HG03442 (cell line): ENCODE results near the gene GLYAT.

ENCODE experiments used
- ATAC-seq: cut with Tn5 transposase; IDR thresholded peaks from one replicate; pipeline ENCODE4 v1.9.1; 2021; ENCODE audit warnings: mild to moderate bottlenecking, moderate library complexity; ENCODE audit not compliant: unreplicated experiment

Gene GLYAT

GRCh38 chr11:58731819-58732218, at the start of gene GLYAT:
TSS of gene GLYAT (minus strand) at chr11:58731943. CDS start at chr11:58724496, 7,447 bp downstream.
- ATAC-seq: no peak

- no peak for ATAC-seq
Measured at GRCh38 chr11:58781345-58781744, 49.6 kb upstream of the GLYAT start.

- no peak for ATAC-seq
Measured at GRCh38 chr11:58780578-58780977, 48.8 kb upstream of the GLYAT start.

- no peak for ATAC-seq
Measured at GRCh38 chr11:58776891-58777710, 45.4 kb upstream of the GLYAT start.

- no peak for ATAC-seq
Measured at GRCh38 chr11:58775066-58775708, 43.4 kb upstream of the GLYAT start.

- ATAC-seq: no peak
Measured at GRCh38 chr11:58774164-58774593, 42.4 kb upstream of the GLYAT start.

- ATAC-seq: no peak
Measured at GRCh38 chr11:58773337-58773736, 41.6 kb upstream of the GLYAT start.

GRCh38 chr11:58772329-58773285, 40.9 kb upstream of the GLYAT start:
- ATAC-seq: no peak

- ATAC-seq: no peak
Measured at GRCh38 chr11:58771458-58771855, 39.7 kb upstream of the GLYAT start.

GRCh38 chr11:58770627-58771457, 39.1 kb upstream of the GLYAT start:
- no peak for ATAC-seq

GRCh38 chr11:58770166-58770565, 38.4 kb upstream of the GLYAT start:
- no peak for ATAC-seq

GRCh38 chr11:58769308-58769707, 37.6 kb upstream of the GLYAT start:
- ATAC-seq: no peak

- no peak for ATAC-seq
Measured at GRCh38 chr11:58768137-58768536, 36.4 kb upstream of the GLYAT start.

- no peak for ATAC-seq
Measured at GRCh38 chr11:58765078-58765477, 33.3 kb upstream of the GLYAT start.

- no peak for ATAC-seq
Measured at GRCh38 chr11:58763120-58763490, 31.4 kb upstream of the GLYAT start.

- ATAC-seq: no peak
Measured at GRCh38 chr11:58762284-58763119, 30.8 kb upstream of the GLYAT start.

GRCh38 chr11:58757439-58757838, 25.7 kb upstream of the GLYAT start:
- no peak for ATAC-seq

GRCh38 chr11:58745705-58746364, 14.1 kb upstream of the GLYAT start:
- no peak for ATAC-seq
